ES-I3 (cell line): ENCODE results near the gene SH3PXD2B.

Experiments used
- H3K36me3 ChIP-seq: 2 replicates; pipeline ENCODE4 v1.6.1; 2013; ENCODE audit warnings: mild to moderate bottlenecking, low read length, control low read depth, moderate library complexity; ENCODE audit not compliant: insufficient read depth
- H3K4me1 ChIP-seq: 2 replicates; pipeline ENCODE4 v1.6.1; 2013; ENCODE audit warnings: mild to moderate bottlenecking, control low read depth, low read length; ENCODE audit not compliant: insufficient read depth
- H3K9ac ChIP-seq: 2 replicates; pipeline ENCODE4 v1.6.1; 2013; ENCODE audit warnings: low read depth, mild to moderate bottlenecking, low read length, moderate library complexity
- H3K9me3 ChIP-seq: 2 replicates; pipeline ENCODE4 v1.6.1; 2013; ENCODE audit warnings: mild to moderate bottlenecking, low read length, moderate library complexity; ENCODE audit not compliant: control insufficient read depth, insufficient read depth

SH3PXD2B gene

GRCh38 chr5:172453206-172453985, 929 bp downstream of the SH3PXD2B start:
- Histone ChIP-seq H3K4me1 (peaks cover 18% of the 10 kb centered on the region), H3K9me3 (no peaks in the 10 kb centered on the region), H3K9ac (peak overlapping the region; percentile 89)

GRCh38 chr5:172452398-172453205, 1.7 kb downstream of the SH3PXD2B start:
- Histone ChIP-seq H3K36me3 (no peaks in the 10 kb centered on the region), H3K9ac (peak overlapping the region; percentile 89), H3K9me3 (no peaks in the 10 kb centered on the region), H3K4me1 (peaks cover 18% of the 10 kb centered on the region)

More at GRCh38 chr5:172453206-172453985, 929 bp downstream of the SH3PXD2B start:
- no peaks in the 10 kb centered on the region for H3K36me3 ChIP-seq

- no peak overlapping the region for H3K9ac ChIP-seq
- peaks cover 23% of the 10 kb centered on the region for H3K4me1 ChIP-seq
- H3K9me3 ChIP-seq = no peaks in the 10 kb centered on the region
- no peaks in the 10 kb centered on the region for H3K36me3 ChIP-seq
Observed at GRCh38 chr5:172451771-172452197, 2.5 kb downstream of the SH3PXD2B start.

GRCh38 chr5:172450861-172451695, 3.2 kb downstream of the SH3PXD2B start:
- Histone ChIP-seq H3K4me1 (peaks cover 23% of the 10 kb centered on the region), H3K36me3 (no peaks in the 10 kb centered on the region), H3K9me3 (no peaks in the 10 kb centered on the region), H3K9ac (no peak overlapping the region)

DNA sequence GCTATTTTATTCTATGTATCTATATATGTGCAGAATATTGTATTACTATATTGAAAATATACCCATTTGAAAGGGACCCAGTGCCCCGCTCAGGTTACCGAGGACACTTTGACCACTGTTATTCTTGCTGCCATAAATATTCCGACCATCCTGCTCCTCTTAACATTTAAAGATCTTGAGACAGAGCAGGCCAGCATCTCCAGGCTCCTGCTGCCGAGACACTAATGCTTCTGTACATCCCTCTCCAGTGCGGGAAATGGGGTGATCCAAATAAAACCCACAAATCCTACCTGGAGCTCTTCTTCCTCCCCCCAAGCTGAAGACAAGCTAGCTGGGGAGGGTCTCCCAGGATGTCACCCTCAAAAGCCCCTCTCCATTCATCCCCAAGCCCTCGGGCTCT, 3.9 kb downstream of the SH3PXD2B start:
- Histone ChIP-seq H3K9ac (no peak overlapping the region), H3K9me3 (no peaks in the 10 kb centered on the region), H3K36me3 (no peaks in the 10 kb centered on the region), H3K4me1 (peaks cover 18% of the 10 kb centered on the region)

GRCh38 chr5:172448999-172449398, 5.3 kb downstream of the SH3PXD2B start:
- H3K9ac ChIP-seq = no peak overlapping the region
- peaks cover 16% of the 10 kb centered on the region for H3K4me1 ChIP-seq
- H3K36me3 ChIP-seq = no peaks in the 10 kb centered on the region
- no peaks in the 10 kb centered on the region for H3K9me3 ChIP-seq

DNA sequence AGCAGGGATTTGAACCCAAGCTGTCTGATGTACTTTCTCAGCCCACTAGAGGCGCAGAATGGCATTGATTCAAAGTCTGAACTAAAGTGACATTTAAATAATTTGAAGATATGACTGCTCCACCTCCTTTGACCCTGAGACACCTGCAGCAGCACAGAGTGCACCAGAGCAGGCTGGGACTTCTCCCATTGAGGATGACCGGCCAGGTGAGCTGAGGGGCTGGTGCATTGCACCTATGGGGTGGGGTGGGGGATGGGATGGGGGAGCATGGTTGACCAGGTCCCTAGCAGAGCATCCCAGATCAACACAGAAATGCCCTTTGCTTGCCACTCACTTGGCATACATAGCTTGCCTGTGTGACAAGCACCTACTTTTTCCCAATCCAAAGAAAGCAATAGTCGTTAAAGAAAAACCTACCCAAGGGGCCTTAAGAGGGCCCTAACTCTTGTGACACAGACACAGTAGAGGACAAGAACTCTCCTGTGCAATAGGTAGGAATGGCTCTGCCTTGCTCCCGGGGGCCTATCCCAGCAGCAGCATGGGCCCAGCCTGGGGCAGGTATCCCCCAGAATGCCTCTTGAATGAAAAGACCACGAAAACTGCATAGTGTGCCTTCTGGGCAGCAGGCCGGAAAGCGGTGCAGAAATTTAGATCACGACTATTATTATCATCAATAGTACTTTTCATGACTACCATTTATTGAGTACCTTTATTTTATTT, 6.5 kb downstream of the SH3PXD2B start:
- Histone ChIP-seq H3K9ac (no peak overlapping the region), H3K4me1 (peaks cover 16% of the 10 kb centered on the region)

DNA sequence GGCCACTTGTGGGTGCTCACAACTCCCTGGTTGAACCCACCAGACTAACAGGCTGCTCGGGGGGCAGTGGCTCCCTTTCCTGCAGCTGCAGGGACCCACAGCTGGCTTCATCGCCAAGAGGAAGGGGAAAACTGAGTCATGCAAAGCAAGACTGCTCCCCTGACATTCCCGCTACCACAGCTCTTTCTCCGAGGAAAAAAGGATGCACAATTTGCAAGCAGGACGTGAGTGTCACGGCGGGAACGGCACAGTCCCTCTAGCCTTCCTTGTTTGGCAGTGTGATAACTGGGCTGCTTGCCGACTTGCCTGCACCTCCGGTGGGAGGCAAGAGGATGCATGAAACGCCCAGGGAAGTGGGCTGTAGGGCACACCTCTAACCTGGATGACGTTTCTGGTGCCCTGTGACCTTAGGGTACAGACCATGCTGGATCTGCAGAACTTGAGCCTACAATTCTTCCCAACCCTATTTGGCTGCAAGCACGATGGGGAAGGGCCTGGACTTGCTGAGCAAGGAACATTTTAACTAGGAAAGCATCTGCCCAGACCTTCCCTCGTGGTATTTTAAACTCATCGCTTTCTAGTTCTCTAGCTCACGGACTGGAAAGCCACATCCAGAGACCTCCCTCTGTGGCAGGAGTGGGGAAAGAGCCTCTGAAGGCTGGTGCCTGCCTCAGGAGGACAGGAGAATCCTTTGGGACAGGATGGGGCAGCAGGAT, 7.8 kb downstream of the SH3PXD2B start:
- H3K9ac ChIP-seq = no peak overlapping the region
- H3K9me3 ChIP-seq = no peaks in the 10 kb centered on the region
- H3K36me3 ChIP-seq = no peaks in the 10 kb centered on the region
- peaks cover 13% of the 10 kb centered on the region for H3K4me1 ChIP-seq

More for the DNA sequence above, 6.5 kb downstream of the SH3PXD2B start:
- H3K36me3 ChIP-seq = no peaks in the 10 kb centered on the region
- H3K9me3 ChIP-seq = no peaks in the 10 kb centered on the region

DNA sequence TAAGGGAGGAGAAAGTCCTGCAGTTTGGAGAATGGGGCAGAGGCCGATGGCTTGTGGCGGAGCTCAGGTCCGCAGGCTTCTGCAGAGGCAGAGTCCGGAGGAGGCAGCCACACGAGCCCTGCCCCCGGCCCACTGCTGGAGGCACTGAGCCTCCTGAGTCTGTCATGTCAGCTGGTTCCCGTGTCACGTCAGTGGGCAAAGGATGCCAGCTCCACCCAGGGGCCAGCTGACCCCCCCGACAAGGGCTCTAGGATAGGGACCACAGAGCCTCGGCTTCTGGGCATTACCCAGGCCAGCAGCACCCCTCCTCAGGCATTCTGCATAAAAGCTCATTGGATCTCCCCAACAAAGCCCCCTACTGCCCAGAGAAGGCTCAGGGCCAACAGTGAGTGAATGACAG, 8.5 kb downstream of the SH3PXD2B start:
- H3K9ac ChIP-seq = no peak overlapping the region
- no peaks in the 10 kb centered on the region for H3K36me3 ChIP-seq
- no peaks in the 10 kb centered on the region for H3K9me3 ChIP-seq
- peaks cover 10% of the 10 kb centered on the region for H3K4me1 ChIP-seq

GRCh38 chr5:172444626-172445365, 9.5 kb downstream of the SH3PXD2B start:
- Histone ChIP-seq H3K9me3 (no peaks in the 10 kb centered on the region), H3K4me1 (peaks cover 10% of the 10 kb centered on the region), H3K9ac (no peak overlapping the region), H3K36me3 (no peaks in the 10 kb centered on the region)

GRCh38 chr5:172444110-172444510, 10.2 kb downstream of the SH3PXD2B start:
- Histone ChIP-seq H3K4me1 (peaks cover 10% of the 10 kb centered on the region), H3K36me3 (no peaks in the 10 kb centered on the region), H3K9ac (no peak overlapping the region), H3K9me3 (no peaks in the 10 kb centered on the region)

DNA sequence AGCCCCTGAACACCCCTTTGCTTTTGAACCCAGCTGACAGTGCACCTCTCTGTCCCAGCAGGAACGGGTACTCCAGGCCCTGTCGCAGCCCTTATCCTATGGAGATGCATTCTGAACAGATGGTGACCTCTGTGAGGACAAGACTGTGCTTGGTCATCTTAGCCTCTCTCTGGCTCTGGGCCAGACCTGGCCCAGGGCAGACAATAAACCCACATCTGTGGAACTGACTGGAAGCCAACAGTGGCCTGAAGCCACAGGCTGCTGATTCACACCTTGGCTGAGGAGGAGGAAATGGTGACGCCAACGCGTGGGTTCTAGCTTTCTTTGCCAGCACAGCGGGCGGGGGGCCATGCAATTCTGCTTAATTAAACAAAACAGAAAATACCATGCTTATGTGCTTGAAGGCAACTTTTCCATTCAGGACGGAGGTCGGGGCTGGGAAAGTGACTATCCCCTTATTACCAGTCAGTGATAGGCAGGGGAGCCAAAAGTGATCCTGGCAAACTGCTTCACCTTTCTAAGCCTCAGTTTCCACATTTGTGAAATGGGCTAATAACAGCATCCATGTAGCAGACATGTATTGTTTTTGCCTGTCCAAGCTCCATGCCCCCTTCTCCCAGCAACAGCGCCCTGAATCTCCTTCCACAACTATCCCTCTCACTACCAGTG, 10.8 kb downstream of the SH3PXD2B start:
- Histone ChIP-seq H3K9ac (no peak overlapping the region), H3K36me3 (no peaks in the 10 kb centered on the region), H3K4me1 (peaks cover 10% of the 10 kb centered on the region), H3K9me3 (no peaks in the 10 kb centered on the region)
